Hematopoietic multipotent progenitor cell treated with erythropoietin and hydrocortisone succinate and interleukin-3 and kit ligand, for 8 days (in vitro differentiated cells): ENCODE data around the gene TMEM208.

Source experiments
- DNase-seq: peaks from one replicate; pipeline ENCODE4 v3.0.0-alpha.2; 2015

Gene TMEM208

DNA sequence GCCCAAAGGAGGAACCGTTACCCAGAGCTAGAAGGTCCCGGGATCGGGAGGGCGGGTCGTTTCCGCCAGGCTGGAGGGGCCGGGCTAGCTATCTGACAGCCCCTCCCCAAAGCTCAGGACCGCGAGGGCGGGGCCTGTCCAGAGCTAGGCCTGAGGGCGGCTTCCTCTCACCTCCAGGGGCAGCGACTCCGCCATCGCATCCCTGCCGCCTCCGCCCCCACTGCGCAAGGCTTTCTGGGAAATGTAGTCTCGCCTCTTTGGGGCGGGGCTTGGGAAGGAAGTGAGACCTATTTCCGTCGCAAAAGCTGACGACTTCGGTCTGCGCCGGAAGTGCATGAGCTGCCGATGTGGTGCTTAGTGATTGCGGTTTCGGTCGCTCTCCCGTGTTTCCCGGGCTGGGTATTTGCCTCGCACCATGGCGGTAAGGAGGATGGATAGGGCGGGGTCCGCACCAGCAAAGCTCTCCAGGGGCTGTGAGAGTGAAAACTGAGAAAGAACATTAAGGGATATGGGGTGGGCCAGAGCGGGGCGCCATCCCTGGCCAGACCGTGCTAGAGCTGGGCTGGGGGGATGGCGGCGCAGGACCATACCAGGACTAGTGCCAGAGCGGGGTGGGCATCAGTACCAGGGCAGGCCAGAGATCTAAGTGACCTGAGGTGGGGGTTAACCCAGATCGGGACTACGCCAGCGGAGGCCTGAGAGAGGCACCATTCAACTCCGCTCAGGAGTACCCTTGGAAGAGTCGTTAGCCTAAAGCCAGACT lies at the start of gene TMEM208:
TSS of gene TMEM208 (plus strand) at position 327 of the 763 bp plus-strand sequence. CDS start at position 416, 89 bp downstream.
- DNase-seq = peak; percentile 99

DNA sequence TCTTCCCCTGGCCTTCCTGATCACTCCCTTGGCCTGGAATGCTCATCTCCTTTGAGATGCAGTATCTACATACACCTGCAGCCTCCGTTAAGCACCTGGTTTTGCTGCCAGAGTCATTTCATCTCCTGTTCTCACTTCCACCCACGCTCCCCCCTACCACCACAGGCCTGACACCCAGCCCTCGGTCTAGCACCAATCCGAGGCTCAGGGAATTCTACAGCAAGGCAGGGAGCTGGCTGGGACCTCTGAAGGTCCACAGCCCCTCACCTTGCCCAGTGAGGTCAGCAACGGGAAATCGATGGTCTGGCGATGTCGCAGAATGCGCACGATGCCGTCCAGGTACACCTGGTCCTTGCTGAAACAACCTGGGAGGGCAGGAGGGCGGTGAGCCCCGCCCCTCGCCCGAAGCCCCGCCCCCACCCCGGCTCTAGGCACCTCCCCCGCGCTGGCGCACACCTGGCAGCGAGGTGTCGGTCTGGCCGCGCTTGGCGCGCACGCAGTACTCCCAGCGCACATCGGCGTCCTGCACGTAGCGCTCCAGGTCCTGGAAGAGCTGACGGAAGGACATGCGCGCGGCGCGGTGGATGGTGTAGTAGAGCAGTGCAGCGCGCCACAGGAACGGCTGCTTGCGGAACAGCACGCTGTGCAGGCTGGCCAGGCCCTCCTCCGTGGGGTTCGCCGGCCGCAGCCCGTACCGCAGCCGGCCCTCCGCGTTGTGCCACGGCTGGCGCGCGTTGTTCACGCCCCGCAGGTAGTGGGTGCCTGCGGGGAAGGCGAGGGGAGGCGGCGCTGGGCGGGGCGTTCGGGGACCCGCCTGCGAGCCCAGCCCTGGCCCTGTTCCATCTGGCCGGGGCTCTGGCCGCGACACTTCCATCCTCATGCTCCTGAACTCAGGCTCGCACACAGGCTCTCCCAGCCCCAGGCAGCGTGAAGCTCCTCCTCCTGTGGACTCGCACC lies 48.9 kb upstream of the TMEM208 start:
- DNase-seq = peak; percentile 37

DNA sequence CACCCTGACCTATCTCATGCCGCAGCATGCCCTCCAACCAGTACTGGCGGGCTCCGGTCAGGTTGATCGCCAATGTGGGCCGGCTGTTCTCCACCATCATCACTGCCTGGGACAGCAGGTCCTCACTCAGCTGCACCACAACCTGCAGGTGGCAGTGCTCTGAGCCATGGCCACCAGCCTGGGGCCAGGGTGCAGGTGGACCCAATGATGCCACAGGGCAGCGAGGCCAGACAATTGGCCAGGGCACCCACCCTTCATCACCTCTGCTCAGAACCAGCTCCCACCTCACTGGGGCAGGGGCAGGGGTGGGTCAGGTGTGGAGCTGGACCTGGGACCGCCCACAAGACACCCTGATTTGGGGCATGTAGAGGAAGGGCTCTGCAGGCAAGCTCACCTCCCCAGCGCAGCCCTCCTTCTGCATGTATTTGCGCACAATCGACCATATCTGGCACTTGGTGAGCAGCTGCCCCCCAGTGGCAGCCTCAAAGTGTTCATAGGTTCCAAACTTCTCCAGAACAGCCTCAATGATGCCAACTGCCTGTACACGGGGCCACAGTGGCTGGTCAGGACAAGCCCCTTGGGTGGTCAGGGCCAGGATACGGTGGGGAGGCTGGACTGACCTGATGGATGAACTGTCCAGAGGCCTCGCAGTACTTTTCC lies 47.4 kb upstream of the TMEM208 start:
- DNase-seq = peak; percentile 52

DNA sequence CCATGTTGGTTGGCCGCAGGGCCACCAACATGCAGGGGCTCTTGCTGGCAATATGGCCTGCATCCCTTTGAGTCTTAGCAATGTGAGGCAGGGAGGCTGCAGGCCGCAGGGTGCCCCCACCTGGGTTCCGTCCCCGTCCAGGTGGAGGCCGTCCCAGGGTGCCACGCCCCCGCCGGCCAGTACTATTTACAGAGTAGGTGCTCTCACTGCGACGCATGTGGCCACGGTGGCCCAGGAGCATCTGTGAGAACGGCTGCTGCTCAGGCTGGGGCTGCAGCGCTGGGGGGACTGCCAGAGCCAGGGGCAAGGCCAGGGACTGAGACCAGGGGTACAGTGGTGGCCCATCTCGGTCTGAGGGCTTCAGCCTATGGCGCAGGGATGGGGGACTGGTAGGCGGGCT lies 46.8 kb upstream of the TMEM208 start:
- DNase-seq = no peak

DNA sequence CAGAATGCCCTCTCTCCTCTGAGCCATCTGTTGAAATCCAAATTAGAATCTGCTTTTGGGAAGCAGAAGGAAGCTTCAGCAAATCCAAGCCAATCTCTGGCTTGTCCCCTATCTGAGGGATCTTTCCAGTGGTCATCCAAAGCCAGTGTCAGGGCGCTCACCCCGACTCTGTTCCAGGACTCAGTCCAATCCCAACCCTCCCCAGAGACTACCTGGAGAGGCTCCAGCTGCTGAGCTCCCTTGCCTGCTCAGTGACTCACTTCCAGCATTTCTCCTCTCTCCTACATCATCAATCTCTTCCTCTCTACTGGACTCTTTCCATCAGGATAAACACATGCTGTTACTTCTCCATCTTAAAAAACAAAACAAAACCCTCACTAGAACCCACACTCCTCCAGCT lies 45.6 kb upstream of the TMEM208 start:
- DNase-seq = no peak

DNA sequence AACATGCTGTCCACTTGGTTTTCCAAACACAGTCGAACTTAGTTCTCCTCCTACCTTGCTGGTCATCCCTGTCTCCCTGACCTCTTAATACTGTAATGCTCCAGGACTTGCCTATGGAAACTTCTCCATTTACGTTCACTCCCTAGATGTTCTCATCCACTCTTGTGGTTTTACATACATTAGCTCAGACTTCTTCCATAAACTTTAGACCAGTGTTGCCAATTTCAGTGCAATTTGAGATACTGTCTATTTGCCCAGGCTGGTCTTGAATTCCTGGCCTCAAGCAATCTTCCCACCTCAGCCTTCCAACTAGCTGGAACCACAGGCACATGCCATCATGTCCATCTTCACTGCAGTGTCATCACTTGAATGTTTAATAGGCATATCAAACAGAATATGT lies 44.6 kb upstream of the TMEM208 start:
- DNase-seq = no peak

DNA sequence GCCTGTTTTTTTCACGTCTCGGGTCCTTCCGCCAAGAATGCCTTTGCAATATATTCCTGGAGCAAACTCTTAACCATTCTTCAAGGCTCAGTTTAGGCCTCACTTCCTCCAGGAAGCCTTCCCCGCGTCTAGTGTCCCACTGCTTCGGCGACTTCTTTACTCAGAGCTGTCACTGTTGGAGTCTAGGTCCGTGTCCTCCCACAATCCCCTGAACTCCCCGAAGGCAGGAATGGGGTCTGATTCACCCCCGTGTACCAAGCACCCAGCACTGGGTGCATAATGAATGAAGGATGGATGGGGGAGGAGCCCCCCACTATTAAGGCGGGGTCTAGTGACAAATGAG lies 43.7 kb upstream of the TMEM208 start:
- DNase-seq = no peak

DNA sequence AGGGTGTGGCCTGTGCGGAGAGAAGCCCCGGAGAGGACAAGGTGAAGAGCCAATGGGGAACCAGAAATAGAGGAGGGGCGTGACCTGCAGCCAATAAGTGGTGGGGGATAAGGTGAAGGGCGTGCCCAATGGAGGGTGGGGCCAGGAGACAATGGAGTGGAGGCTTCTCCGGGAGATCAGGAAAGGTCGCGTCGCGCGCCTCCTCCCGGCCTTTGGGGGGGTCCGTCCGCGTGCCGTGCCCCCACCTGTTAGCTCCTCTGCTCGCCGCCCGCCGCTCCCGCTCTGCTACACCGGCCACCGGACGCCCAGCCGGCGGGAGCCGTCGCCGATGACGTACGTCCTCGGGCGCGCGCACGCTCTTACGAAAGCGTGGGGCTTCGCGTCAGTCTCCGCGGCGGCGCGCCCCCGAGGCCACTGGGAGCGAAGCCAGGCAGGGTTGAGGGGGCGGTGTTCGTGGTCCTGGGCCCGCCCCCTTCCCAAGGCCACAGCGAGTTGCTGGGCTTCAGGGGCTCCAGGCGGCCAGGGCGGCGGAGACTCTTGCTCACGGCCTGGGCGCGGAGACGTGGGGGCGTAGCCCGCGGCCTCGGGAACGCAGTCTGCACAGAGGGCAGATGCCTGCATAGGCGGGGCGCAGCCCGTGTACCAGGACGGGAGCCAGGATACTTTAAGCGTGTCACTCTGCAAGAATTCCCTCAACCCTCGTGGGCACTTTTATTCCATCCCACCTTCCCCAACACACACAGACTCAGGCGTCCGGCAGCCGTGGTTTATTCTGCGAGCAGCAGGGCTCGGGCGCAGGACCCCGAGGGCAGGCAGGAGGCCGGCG lies 43.1 kb upstream of the TMEM208 start, which contains the start of gene MATCAP1:
TSS of gene MATCAP1 (minus strand) at position 337 of the 826 bp plus-strand sequence. CDS start 3,353 bp downstream, outside the sequence.
- DNase-seq = peak; percentile 99

DNA sequence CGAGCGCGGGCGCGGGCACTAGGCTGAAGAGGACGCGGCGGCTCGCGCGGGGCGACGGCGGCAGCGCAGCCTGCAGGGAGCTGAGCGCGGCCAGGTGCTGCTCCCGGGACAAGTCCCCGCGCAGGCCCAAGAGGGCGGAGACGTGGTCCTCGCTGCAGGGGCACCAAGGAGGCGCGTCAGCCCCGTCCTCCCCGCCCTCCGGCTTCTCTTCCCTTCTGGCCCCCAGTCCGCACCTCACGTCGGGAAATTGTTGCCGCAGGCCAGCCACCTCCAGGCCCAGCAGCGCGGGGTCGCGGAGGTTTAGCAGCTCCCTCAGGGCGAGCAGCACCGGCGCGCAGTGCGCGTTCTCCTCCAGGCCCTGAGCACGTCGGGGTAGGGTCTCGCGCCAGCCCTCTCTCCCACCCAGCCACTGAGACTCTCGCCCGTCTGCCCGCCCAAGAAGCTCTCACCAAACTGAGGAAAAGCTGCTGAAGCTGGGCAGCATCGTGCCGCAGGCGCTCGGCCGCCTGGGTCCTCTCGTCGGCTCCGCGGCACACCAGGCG lies 42.4 kb upstream of the TMEM208 start:
- DNase-seq = no peak

DNA sequence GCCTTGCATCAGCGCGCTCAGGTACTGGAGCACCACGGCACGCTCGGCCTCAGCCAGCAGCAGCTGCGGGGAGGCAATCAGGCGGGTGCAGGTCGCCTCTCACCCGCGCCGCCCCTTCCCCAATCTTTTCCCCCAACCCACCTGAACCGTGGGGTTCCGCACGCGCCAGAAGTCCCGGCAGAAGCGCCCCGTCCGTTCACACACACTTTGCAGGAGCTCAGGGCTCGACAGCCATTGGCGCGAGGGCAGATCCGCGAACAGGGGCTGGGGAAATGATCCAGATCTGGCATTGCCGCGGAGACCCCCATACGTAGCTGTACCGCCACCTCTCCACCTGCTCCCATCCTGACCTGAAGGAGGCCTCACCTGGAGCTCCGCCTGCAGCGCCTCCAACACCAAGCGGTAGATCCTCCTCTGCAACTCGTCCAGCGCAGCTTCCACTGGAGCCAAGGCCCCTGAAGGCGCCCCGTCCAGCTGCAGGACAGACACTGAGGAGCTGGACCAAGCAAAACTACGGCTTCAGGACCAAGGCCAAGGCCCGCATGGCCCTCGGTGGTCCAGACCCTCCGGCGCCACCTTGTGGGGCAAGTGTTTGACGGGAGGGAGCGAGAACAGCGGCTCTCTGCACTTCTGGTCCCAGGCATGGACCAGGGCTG lies 41.8 kb upstream of the TMEM208 start:
- DNase-seq = peak; percentile 85

DNA sequence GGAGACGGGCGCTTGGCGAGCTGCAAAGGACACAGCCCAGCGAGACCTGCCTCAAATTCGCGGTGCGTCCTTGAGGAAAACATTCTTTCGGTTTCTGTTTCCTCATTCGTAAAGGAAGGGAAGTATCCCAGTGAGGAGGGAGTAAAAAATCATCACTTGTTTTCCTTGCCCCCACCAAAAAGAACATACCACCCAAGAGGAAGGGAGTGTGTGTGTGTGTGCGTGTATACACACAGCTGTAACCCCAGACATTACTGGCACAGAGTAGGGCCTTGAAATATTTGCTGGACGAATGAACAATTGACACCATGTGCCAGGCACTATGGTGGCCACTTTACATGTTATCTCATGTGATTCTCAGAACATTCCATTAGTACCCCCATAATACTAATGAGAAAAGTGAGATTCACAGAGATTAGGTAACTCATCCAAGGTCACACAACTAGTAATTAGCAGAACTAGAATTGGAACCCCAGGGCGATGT lies 41.2 kb upstream of the TMEM208 start:
- no peak for DNase-seq

DNA sequence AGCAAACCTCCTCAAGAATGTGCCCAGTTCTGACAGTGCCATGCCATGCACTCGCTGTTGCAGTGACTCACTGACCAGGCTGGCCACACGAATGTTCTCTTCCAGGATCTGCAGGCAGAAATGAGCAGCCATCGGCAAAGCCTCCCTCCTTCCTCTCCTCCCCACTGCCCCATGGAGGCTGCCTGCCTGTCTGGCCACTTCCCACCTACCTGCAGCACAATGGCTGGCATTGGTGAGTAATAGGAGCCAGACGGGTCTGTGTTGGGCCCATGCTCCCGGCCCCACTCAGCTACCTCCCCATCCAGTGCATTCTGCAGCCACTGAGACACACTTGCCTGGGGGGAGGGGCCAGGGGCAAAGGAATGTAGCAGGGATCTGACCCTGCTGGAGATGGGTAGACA lies 40.4 kb upstream of the TMEM208 start:
- no peak for DNase-seq

DNA sequence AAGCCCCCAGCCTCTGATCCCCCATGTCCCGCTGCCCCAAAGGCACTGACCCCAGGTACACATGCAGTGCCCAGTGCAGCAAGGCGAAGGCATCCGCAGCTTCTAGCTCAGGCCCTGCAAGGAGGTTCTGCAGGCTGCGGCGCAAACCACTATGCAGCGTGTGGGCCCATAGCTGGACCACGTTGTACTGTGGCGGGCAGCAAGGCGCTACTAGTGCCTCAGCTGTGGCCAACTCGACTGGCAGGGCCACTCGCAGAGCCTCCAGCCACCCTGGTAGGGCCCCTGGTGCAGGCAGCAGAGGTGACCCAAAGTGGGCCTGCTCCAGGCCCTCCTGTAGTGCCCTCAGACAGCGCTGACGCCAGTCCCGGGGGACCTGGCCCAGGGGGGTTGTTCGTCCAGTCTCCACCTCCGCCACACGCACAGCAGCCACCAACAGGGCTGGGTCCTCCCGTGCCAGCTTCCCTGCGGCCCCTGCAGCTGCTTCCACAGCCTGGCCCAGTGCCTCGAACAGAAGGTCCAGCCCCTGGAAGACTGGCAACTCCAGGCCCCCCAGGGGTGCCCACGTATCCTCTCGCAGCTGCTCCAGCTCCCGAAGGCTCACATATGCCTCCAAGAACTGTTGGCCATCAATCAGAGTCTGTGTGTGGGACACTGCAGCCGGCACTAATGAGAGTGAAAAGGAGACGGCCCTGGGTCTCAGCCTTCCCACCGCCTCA lies 39.6 kb upstream of the TMEM208 start:
- DNase-seq = no peak

DNA sequence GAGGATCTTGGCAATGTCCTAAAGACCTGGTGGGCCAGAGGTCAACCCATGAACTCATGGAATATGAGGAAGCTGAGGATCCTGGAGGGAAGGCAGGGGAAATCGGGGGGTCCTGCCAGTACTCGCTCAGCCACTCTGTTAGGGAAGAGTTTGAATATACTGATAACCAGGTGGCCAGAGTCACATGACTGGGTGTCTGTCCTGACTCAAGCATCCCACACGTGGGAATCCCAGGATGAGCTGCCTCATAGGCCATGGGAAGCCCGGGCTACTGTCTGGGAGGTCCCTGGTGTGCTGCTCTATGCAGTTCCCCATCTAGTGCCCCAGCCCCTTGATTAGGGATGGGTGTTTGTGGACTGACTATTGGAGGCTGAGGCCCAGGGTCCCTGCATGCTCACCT lies 38.6 kb upstream of the TMEM208 start:
- DNase-seq = no peak

DNA sequence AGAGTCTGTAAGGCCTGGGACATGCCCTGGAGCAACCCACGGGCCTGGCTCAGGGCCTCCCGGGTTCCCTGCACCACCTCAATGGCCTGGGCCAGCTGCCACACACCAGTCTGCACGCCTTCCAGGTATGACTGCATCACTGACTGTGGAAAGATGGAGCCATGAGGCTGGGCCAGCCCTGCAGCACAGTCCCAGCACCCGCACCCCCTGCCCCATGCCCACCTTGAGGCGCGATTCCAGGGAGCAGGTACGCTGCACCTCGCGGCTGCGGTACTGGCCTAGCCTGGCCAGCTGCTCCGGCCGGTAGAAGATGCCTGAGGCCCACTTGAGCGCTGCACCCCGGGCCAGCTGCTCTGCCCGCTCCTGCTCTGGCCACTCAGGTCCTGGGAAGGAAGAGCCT lies 38.1 kb upstream of the TMEM208 start:
- DNase-seq = no peak

DNA sequence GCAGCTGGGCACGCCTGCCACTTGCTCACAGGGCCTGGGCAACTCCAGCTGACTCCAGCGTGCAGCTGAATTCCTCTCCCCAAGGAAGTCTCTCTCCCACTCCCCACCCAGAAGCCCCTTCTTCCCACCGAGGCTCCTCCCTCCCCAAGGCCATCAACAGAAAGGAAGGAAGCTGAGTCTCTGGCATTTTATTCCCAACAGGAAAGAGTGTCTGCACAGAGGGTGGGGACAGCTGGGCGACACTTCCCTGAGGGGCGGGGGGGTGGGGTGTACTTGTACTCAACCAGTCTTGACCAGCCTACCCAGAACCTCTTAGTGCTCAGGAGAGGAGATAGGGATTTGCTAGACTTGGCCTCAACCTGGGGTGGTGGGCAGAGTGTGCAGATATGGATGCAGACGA lies 36.9 kb upstream of the TMEM208 start, which contains the start of gene EXOC3L1:
TSS of gene EXOC3L1 (minus strand) at position 96 of the 400 bp plus-strand sequence. CDS start 460 bp downstream, outside the sequence.
- DNase-seq = no peak

DNA sequence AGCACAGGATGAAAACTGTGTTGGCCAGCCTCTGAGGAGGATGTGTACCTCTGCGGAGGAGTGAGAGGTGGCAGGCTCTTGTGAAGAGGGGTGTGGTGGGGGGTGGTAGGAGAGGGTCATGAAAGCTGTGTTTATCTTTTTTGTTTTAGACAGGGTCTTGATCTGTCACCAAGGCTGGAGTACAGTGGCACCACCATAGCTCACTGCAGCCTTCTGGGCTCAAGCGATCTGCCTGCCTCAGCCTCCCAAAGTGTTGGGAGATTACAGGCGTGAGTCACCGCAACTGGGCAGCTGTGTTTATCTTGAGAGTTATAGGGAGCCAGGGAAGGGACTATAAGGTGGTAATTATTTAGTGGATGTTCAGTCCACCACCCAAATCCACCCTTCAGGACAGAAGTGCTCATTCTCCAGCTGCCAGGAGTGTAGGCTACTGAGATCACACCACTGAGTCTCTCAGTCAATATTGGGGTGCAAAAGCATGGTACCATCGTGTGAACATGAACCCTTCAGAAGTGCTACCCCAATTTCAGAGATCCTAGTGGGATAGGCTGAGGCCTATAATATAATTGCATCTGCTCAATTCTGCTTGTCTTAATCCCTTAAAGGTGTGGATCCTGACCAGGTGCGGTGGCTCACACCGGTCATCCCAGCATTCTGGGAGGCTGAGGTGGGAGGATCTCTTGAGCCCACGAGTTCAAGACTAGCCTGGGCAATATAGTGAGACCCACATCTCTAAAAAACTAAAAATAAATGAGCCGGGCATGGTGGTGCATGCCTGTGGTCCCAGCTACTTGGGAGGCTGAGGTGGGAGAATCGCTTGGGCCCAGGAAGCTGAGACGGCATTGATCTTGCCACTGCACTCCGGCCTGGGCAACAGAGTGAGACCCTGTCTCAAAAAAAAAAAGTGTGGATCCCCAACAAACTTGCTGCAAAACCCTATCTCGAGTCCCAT lies 36.2 kb upstream of the TMEM208 start:
- peak; percentile 80 for DNase-seq

DNA sequence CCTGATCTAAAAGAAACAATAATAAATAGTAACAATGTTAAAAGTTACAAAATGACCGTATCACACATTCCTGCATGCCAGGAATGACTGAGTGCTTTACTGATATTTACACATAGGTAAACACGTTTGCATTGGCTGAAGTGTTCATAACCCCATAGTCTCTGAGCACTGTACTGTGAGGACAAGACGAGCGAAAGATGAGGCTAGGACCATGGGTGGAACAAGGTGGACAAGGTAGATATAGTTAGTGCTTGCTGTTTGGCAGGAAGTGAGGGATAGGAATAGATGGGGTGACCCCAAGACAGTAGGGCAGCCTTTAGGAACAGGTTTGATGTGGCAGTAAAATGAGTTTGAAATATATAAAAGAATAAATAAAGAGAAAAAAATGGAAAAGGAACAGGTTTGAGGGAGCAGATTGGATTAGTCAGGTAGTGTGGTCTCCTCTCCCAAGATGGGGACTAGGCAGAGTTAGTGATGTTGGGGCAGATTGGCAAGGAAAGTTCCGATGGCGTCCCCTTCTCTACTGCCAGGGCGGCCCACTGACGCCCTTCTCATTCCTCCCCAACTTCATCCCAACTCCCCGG lies 35.4 kb upstream of the TMEM208 start:
- DNase-seq = peak; percentile 29
